Peyer's patch (tissue), 4 donors: ENCODE results near the gene ALAS1.

Experiments
- POLR2A ChIP-seq, 2 donors: fragments of 450-650 bp; IDR thresholded peaks; one replicate each; pipeline ENCODE4 v1.5.1; 2017; ENCODE audit warnings: antibody characterized with exemption in 2 of 2, mild to moderate bottlenecking in 2 of 2, moderate library complexity in 2 of 2
- TF ChIP-seq, protein P1 (sequence below), 6 experiments: fragments of 450-650 bp in 4 of 6; fragments of 200-600 bp in 2 of 6; sonication (generic) in 1 of 6; IDR thresholded peaks; one replicate each; pipeline ENCODE4 v1.5.1; 2017 to 2019; ENCODE audit warnings: antibody characterized with exemption in 6 of 6, mild to moderate bottlenecking in 3 of 6, moderate library complexity in 1 of 6

DNA sequence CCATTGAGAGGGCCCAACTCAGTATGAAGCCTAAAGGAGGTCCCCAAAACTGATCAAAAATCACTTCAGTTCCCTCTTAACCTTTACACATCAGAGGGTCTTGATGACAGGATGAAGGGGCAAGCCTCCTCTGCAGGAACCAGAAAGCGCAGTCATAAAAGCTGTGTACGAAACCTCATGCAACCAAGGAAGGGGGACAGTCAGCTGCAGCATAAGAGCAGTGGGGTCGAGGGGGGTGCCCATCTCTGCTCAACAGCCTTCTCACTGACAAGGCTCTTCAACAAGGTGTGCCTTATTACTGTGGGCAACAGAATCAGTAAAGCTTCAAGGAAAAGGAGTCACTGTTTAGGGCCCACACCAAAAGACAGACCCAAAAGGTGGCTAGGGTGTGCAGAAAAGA is 47.6 kb upstream of the ALAS1 start:
- TF ChIP-seq, protein P1, sequence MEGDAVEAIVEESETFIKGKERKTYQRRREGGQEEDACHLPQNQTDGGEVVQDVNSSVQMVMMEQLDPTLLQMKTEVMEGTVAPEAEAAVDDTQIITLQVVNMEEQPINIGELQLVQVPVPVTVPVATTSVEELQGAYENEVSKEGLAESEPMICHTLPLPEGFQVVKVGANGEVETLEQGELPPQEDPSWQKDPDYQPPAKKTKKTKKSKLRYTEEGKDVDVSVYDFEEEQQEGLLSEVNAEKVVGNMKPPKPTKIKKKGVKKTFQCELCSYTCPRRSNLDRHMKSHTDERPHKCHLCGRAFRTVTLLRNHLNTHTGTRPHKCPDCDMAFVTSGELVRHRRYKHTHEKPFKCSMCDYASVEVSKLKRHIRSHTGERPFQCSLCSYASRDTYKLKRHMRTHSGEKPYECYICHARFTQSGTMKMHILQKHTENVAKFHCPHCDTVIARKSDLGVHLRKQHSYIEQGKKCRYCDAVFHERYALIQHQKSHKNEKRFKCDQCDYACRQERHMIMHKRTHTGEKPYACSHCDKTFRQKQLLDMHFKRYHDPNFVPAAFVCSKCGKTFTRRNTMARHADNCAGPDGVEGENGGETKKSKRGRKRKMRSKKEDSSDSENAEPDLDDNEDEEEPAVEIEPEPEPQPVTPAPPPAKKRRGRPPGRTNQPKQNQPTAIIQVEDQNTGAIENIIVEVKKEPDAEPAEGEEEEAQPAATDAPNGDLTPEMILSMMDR (IDR thresholded peaks at IDR 0.05) = no peak
- no peak for TF ChIP-seq POLR2A (IDR thresholded peaks at IDR 0.05)
